H4 (cell line): ENCODE results near the gene NOXA1. TPM values are rescaled to one million over a fixed set of nuclear protein-coding genes. Genes with fewer than 3 reads are reported as not detected.

Experiments
- DNase-seq: peaks from one replicate; pipeline ENCODE4 v3.0.0-alpha.2; 2015; ENCODE audit warnings: low spot score
- total RNA-seq: library from RNA; depleted of rRNA; stranded (reverse); fragments of >200 nt; shearing (Covaris generic); gene quantifications from 2 replicates; pipeline ENCODE4 v1.2.3, GENCODE V29; 2014

NOXA1 gene
- total RNA-seq, 1 experiment from 2014 or later, result not detected

DNA sequence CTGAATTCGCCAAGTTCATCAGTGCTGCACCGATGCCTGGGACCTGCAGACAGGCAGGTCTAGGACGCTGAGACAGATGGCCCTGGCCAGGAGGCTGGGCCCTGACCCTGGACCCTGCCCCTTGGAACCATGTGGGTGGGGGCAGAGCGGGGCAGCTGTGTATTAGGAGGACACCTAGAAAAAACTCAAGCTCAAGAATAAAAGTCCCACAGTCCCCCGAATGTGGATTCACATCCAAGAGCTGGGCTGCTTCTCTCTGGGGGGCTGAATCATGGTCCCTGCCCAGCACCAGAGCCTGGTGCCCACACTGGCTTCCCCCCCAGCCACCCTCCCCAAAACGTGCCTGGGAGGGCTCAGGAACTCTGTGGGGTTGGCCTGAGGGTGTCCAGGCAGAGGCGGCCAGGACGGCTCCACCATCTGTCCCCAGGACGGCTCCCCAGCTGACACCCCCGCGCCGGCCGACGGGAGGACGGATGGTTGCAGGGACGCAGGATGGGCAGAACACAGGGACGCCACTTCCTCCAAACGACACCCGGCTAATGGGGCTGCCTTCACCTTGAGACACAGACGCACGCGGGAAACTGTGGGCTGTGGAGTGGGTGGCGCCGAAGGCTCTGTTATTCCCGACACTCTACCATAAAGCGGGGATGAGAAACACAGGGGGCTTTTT lies 35.2 kb upstream of the NOXA1 start:
- DNase-seq, result no peak

DNA sequence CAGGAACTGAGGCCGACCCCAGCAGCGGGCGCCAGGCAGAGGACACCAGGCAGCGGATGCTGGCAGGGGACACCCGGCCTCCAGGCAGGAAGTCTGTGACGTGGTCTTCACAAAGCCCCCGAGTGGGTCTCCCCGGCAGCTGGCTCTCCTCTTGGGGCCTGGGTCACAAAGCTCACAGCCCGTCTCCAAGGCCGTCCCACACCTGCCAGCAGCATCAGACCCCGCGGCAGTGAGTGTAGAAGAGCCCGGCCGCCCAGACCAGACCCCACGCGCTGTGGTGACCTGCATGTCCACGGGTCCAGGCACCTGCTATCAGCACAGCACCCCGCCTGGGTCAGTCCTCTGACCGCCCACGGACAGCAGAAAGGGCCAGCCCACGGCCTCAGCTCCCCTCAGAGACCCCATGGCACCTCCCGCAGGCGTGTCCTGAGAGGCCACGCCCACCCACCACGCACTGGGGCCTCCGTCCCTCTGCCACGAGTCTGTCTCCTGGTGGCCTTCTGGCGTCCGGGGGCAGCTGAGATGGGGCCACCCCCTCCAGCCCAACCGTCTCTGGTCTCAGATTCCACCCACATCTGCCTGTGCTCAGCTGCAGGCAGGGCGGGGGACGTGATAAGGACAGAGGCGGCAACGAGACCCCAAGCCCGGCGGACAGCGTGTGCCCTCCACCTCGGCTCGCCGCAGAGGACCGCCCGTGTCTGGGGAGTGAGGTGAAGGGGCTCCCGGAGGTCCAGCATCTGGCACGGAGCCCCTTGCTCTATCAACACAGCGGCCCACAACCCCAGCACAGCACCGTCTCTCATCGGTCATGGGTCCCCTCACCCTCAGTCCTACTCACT lies 34.4 kb upstream of the NOXA1 start:
- DNase-seq, result no peak

DNA sequence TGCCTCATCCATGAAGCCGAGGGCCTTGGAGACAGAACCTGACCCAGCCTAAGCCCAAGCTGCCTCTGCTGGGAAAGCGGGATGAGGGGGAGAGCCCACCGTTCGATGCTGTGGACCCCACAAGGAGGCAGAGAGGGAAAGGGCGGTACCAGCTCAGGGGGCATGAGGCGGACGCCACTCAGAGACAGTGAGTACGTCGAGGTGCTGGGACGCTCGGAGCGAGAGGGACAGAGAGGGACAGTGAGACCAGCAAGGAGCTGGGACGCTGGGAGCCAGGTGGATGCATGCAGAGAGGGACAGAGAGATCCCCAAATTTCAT lies 33.8 kb upstream of the NOXA1 start:
- DNase-seq, result no peak

DNA sequence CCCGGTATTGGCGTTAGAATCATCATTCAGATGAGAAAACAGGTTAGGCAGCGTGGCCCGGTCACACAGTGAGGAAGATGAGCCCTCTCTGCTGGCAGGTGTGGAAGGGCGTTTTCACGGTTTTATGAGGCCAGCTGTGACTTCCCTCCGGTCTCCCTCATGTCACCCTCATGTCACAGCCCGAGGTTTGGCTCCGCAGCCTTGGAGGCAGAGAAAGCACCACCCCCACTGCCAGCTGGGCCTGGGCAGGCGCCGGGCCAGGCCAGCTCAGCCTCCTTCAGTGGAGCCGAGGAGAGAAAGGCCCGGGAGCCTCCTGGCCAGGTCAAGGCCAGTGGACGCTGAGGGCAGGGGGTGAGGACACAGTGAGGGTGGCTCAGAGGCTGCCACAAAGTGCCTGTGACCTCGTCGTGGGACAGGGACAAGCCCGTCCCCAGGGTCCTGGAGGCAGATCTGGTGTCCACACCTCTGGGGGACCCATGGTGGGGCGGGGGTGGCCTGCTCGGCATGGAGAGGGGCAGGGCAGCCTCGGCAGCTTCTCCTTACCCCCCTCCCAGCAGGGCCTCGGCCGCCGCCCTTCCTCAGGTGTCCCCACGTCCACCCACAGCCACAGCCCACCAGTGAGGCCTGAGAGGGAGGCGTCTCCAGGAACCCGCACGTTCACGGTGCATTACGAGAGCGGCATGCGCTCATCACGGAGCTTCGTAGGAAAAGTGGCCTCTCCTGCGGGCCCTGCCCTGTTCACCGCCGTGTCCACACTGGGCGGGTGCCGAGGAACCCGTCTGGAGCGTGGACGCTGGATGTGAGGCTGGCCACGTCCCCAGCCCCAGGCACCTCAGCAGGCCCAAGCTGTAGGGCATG lies 32.4 kb upstream of the NOXA1 start:
- no peak for DNase-seq

DNA sequence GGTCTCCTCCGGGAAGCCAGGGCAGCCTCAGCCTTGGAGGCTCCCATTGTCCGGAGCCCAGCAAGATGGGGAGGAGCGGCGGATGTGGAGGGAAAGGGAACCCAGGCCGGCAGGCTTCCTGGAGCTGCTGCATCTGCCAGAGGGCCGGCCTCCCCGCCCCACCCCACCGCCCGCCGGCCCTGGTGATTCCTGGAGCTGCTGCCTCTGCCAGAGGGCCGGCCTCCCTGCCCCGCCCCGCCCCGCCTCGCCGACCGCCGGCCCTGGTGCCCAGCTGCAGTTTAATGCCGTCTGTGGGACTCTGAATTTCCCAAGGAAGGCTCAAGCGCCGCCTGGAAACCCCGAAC lies 31.8 kb upstream of the NOXA1 start:
- DNase-seq, result no peak

DNA sequence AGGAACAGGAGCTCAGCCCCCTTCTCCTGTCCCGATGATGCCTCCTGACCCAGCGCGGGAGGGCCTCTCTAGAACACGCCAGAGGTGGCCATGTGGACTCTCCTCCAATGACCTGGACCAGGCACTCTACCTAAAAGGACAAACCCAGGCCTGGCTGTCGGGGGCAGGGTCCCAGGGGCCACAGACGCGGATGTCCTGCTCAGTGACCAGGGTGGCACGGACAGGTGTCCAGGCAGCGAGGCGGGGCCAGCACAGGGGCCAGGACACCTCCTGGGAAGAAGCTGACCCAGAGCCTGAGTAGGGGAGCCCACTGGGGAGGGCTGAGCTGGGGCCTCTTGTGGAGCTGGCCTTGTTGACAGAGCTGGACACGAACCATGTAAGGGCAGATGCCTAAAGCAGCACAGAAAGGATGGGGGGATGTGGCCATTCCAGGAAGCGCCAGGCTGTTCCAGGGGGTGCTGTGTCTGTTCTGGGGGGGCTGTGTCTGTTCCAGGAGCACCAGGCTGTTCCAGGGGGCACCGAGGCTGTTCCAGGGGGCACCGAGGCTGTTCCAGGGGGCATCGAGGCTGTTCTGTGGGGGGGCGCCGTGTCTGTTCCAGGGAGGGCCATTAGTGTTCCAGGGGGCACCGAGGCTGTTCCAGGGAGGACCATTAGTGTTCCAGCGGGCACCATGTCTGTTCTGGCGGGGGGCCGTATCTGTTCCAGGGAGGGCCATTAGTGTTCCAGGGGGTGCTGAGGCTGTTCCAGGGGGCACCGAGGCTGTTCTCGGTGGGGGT lies 30.8 kb upstream of the NOXA1 start:
- DNase-seq, result no peak

DNA sequence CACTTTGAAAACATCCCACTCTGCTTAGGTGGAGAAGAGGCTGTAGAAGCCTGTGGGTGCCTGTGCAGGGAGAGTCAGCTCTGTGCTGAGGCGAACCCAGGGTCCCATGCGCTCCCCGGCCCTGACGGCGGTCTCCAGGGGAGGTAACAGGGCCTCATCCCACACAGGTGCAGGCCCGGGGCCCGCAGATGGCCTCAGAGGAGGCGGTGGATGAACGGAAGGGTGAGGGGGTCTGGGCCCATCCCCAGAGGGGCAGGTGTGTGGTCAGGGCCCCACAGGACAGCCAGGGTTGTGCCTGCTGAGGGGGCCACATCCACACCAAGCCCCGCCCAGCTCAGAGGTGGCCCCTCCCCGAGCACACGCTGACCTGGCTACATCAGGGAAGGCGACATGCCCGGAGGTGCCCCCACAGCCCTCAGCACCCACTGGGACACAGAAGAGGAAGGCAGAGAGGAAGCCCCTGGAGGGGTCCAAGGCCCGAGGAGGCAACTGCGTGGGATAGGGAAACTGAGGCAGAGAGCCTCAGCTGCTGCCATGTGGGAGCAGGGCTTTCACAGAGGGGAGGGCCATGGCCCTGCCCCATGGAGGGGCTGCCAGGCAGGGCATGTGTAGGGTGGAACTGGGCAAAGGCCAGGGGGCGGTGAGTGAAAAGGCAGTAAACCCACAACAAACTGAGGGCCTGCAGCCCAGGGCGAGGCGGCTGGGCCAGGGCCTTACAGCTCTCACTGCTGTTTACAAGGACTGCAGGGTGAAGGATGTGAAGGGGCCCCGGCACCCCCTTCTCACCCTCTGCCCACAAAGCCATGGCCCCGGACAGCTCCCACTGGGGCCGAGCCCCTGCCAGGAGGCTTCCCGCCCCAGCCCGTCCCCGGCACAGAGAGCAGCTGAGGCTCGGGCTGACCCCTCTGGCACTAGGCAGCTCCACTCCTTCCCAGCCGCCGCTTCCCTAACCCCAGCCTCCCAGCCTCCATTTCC lies 29.7 kb upstream of the NOXA1 start:
- no peak for DNase-seq

DNA sequence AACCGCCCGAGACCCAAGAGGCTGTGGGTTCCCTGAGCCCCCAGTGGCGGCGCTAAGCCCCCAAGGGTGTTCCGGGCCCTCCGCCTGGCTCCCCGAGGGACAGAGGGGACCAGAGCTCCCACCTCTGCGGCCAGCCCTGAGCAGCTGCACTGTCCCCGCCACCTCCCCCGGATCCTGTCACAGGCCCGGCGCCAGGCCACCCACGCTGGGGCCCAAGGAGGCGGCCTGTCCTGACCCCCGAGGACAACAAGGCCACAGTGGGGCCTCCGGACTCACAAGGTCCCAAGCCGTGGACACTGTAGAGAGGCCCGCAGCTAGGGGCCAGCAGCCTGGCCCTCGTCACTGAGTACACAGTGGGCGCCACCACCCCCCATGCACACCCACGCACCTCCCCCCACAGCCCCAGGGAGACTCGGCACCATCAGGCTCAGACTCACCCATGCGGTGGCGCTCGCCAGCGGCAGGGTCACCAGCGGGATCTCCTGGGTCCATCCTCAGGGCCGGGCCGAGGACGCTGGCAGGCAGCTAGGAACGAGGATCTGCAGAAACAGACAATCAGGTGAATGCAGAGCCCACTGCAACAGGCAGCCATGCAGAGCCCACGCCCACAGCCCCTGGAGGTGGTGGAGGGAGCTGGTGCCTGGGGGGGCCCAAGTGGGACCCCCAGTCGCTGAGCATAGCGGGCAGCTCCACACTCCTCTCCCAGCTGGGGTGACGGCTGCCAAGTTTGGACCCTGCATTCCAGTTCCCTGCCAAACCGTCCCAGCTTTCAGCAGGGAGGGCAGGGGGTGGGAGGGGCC lies 28.1 kb upstream of the NOXA1 start:
- no peak for DNase-seq

DNA sequence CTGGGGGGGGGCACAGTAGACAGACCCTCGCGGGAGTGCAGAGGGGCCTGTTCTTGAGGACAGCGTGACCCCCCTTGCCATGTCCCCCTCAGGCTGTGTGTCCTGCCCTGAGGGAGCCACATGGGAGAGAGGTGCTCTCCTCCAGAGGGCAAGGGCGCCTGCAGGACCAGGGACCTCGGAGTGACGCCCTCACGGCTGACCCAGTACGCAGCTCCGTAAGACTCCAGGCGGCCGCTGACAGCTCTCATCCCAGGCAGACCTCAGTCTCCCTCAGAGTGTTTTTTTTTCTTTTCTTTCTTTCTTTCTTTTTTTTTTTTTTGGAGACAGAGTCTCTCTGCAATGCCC lies 27.6 kb upstream of the NOXA1 start:
- DNase-seq, result no peak

DNA sequence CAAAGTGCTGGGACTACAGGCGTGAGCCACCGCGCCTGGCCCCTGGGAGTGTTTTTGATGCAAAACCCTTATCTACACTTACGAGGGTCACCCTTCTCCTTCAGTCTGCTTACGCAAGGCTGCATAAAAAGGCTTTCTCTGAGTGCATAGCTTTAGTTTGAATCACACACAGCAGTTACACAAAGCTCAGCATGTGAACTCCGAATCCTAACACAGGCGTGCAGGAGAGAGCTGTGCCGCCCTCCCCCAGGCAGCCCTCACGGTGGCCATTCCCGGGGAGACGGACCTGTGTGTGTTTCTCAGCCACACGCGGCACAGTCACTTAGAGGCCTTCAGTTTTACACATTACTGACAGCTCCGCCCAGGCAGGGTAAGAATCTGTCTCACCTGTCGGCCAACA lies 27.0 kb upstream of the NOXA1 start:
- no peak for DNase-seq

DNA sequence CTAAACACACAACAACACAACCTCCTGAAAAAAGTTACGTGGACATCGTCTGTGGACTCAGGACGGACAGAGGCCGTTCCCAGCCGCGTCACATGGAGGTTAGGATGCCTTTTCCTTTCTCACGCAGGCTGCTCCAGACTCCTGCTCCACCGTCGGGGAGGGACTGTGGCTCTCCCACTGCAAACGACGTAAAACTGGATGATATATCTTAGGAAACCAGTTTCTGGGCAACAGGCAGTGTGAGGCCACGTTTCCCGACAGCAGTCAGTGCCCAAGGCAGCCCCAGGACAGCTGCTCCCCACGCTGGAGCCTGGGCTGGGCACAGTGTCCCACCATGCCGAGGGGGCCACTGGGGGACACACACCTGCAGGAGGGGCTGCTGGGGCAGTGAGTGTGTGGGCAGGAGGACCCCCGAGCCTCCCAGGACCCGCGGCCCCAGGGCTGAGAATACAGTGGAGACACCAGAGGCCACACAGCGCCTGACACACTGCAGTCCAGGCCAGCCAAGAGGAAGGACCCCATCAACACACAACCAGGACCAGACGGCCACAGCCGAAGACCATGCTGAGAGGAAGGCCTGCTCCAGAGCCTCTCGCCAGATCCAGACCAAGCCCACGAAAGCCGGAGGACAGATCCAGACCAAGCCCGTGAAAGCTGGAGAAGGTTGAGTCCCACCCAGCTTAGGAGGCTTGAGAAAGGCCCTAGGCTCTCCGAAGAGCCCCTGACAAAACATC lies 26.4 kb upstream of the NOXA1 start:
- DNase-seq, result no peak

DNA sequence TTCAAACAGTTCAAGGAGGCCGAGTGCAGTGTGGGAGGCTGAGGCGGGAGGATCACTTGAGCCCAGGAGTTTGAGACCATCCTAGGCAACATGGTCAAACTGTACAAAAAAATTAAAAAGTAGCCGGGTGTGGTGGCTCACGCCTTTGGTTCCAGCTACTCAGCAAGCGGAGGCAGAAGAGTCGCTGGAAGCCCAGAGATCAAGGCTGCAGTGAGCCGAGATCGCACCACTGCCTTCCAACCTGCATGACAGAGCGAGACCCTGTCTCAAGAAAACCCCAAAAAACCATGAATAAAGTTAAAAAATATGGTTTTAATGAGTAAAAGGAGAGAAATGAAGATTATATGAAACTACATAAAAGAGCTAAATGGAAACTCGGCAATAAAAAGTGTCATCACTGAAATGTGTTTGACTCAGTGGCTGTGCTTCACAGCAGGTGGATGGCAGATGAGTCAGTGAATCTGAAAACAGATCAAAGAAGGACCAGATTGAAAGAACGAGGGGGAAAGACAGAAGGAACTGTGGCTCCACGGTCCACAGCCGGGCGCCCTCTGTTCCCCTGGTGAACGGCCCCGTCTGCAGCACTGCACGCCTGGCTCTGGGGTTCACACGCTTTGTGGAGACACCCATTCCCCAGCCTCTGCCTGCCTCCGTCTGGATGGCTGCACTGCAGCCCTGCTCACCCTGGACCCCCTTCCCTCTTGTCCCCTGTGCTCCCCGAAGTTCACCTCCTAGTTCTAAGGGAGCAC lies 25.3 kb upstream of the NOXA1 start:
- no peak for DNase-seq

DNA sequence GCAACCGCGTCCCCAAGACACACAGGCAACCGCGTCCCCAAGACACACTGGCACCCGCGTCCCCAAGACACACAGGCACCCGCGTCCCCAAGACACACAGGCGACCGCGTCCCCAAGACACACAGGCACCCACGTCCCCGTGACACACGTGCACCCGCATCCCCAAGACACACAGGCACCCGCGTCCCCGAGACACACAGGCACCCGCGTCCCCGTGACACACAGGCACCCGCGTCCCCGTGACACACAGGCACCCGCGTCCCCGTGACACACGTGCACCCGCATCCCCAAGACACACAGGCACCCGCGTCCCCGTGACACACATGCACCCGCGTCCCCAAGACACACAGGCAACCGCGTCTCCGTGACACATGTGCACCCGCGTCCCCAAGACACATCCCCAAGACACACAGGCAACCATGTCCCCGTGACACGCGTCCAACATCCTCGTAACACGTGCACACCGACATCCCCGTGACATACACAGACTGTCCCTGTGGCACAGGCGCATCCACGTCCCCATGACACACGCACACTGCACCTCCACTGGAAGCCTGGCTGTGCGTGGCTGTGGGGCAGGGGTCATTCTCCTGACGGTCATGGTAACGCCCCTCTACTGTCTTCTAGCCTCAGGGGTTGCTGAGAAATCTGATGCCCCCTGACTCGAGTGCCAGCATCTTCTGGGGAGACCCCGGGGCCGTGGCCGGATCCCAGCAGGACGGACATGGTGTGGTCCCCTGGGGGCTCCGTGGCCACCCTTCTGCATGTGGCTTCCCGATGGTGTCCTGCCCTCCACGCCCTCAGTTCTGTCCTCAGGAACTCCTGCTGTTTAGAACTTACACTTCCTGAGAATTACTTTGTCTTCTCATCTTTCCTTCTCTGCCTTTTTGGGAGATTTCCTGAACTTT lies 24.4 kb upstream of the NOXA1 start:
- DNase-seq, result no peak

DNA sequence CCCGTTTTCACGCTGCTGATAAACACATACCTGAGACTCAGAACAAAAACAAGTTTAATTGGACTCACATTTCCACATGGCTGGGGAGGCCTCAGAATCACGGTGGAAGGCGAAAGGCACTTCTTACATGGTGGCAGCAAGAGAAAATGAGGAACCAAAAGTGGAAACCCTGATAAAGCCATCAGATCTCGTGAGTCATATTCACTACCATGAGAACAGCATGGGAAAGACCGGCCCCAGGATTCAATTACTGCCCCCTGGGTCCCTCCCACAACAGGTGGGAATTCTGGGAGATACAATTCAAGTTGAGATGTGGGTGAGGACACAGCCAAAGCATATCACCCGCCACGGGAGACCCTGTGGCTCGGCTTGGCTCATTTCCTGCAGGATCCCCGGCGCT lies 20.4 kb upstream of the NOXA1 start:
- no peak for DNase-seq

DNA sequence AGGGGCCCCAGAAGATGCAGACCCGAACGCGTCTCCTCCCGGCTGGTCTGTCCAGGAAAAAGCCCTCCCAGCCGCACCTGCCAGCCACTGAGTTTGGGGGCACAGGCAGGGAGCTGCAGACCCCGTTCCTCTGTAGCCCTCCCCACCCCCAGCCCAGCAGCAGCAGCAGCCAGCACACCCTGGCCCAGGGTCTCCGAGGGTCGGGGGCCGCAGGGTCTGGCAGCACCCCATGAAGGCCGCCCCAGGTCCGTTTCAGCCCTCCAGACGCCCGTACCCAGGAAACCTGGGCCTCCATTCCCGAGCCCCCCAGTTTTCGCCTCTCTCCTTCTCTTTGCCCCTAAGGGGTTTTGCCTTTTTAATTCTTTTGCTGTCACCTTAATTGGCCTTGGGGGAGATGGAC lies 19.9 kb upstream of the NOXA1 start:
- no peak for DNase-seq

DNA sequence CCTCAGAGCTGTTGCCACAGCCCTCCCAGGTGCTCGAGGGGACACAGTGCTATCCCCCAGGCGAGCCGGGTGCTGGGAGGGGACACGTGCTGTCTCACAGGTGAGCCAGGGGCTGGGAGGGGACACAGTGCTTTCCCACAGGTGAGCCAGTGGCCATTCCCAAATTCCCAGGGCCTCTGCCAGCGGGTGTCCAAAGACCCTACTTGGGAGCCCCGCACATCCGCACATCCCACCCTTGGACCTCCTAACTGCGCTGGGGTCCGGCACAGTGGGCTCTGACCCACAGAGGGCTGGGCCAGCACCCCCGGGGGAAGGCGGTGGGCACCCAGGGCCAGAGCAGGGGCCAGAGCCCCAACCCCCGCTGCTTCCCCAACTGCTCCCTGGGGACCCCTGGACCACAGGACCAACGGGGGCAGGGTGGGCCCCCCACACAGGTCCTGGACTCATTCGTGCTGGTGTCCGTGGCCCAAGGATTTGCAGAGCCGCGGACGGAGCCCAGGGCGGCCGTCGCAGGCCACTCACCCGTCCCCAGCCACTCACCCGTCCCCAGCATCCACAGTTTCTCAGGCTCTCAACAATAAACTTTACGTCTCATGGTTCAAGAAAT lies 18.1 kb upstream of the NOXA1 start:
- DNase-seq, result no peak

DNA sequence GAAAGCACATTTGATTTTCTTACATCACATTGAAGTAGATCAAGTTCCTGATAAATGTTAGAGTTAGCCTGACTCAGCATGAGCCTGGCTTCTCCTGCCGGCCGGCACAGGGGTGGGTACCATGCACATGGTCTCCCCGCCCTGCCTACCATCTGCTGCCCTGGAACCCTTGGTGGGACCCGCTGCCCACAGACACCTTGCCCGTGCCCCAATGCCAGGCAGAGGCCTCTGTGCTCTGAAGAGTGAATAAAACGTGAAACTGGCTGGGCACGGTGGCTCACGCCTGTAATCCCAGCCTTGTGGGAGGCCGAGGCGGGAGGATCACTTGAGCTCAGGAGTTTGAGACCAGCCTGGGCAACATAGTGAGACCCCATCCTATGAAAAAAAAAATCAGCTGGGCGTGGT lies 17.5 kb upstream of the NOXA1 start:
- DNase-seq, result no peak
